ENCODE data around the gene TYW1B.
"Not testable (repeated sequence)": the region's sequence is repeated elsewhere in the genome, so short reads cannot be mapped to it uniquely, and the experiment has no call there.

DNA sequence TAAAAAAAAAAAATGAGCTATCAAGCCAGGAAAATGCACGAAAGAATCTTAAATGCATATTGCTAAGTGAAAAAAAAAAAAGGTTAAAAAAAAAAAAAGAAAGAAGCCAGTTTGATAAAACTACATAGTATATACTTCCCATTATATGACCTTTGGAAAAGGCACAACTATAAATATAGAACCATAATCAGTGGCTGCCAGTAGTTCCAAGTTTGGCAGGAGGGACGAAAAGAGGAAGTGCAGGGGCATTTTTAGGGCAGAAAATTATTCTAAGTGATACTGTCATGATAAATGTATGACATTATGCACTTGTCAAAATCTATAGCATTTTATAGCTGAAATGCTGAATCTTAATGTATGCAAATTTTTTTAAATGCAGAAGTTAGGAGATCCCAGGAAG is 226.3 kb downstream of the TYW1B start:
- not testable (repeated sequence) for TF ChIP-seq EZH2 (IDR thresholded peaks at IDR 0.05; ENCODE audit: low read depth)
- TF ChIP-seq, protein P1, sequence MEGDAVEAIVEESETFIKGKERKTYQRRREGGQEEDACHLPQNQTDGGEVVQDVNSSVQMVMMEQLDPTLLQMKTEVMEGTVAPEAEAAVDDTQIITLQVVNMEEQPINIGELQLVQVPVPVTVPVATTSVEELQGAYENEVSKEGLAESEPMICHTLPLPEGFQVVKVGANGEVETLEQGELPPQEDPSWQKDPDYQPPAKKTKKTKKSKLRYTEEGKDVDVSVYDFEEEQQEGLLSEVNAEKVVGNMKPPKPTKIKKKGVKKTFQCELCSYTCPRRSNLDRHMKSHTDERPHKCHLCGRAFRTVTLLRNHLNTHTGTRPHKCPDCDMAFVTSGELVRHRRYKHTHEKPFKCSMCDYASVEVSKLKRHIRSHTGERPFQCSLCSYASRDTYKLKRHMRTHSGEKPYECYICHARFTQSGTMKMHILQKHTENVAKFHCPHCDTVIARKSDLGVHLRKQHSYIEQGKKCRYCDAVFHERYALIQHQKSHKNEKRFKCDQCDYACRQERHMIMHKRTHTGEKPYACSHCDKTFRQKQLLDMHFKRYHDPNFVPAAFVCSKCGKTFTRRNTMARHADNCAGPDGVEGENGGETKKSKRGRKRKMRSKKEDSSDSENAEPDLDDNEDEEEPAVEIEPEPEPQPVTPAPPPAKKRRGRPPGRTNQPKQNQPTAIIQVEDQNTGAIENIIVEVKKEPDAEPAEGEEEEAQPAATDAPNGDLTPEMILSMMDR (conservative IDR thresholded peaks at IDR 0.05), result not testable (repeated sequence)
